ENCODE results near the gene ABHD11. TPM values are rescaled to one million over a fixed set of nuclear protein-coding genes. Genes with fewer than 3 reads are reported as not detected.

The ABHD11 gene
- total RNA-seq, 3 donors from 2014 or later = 20.6 to 26.4 (median 21.0) TPM

Other genes starting within 250 kb of the ABHD11 start
- 10 to 100 TPM; 86.5 to 93.5 (median 93.3) TPM for gene BAZ1B, start 216.5 kb downstream of the ABHD11 start, total RNA-seq
- gene BCL7B, start 181.1 kb downstream of the ABHD11 start, total RNA-seq = 10 to 100 TPM; 74.8 to 76.3 (median 74.9) TPM
- 10 to 100 TPM; 34.0 to 42.6 (median 42.1) TPM for gene TBL2, start 160.2 kb downstream of the ABHD11 start, total RNA-seq
- under 1 TPM; 0.35 to 0.55 (median 0.43) TPM for gene MLXIPL, start 114.3 kb downstream of the ABHD11 start, total RNA-seq
- gene VPS37D, start 71.0 kb downstream of the ABHD11 start, total RNA-seq = under 1 TPM in 2 of 3 donors, not detected in 1; 0.16 to 0.25 TPM
- 10 to 100 TPM; 11.9 to 12.7 (median 12.0) TPM for gene DNAJC30, start 55.3 kb downstream of the ABHD11 start, total RNA-seq
- 100 to 1,000 TPM; 166 to 197 (median 178) TPM for gene BUD23, start 55.2 kb downstream of the ABHD11 start, total RNA-seq
- 10 to 100 TPM; 23.0 to 25.0 (median 24.7) TPM for gene STX1A, start 19.1 kb downstream of the ABHD11 start, total RNA-seq
- gene CLDN3, start 31.5 kb upstream of the ABHD11 start, total RNA-seq = under 1 TPM; 0.16 to 0.23 (median 0.22) TPM
- under 1 TPM; 0.24 to 0.56 (median 0.32) TPM for gene CLDN4, start 92.2 kb upstream of the ABHD11 start, total RNA-seq
- under 1 TPM in 2 of 3 donors, not detected in 1; 0.41 to 0.69 TPM for gene METTL27, start 103.7 kb upstream of the ABHD11 start, total RNA-seq
- gene TMEM270, start 122.4 kb upstream of the ABHD11 start, total RNA-seq = not detected

Data from activated T-cell treated with anti-CD3 and anti-CD28 coated beads, Interleukin-2, amount 50 U/mL, for 4 hours (primary cell).